Activated naive CD4-positive, alpha-beta T cell treated with anti-CD3 and anti-CD28 coated beads, Interleukin-2, amount 50 U/mL, for 72 hours (primary cell): ENCODE data around the gene ENDOD1. TPM values are rescaled to one million over a fixed set of nuclear protein-coding genes. Genes with fewer than 3 reads are reported as not detected.

Experiments
- ATAC-seq, 2 donors: fragments of 150-1000 bp; cut with Tn5 transposase; 2 replicates each; pipeline ENCODE4 v1.10.0; 2021; ENCODE audit warnings: mild to moderate bottlenecking in 2 of 2, moderate library complexity in 2 of 2
- DNase-seq, 2 donors: peaks; one replicate each; pipeline ENCODE4 v3.0.0; 2021 to 2022; ENCODE audit warnings: low spot score in 2 of 2
- H3K27ac Mint-ChIP-seq, 2 donors: one replicate each; pipeline ENCODE4 v1.8.0; 2022; ENCODE audit warnings: mild to moderate bottlenecking in 2 of 2, mixed read lengths in 2 of 2
- H3K36me3 Mint-ChIP-seq, 2 donors: one replicate each; pipeline ENCODE4 v1.8.0; 2022; ENCODE audit warnings: mixed read lengths in 2 of 2
- H3K9me3 Mint-ChIP-seq, 2 donors: one replicate each; pipeline ENCODE4 v1.8.0; 2022; ENCODE audit warnings: mixed read lengths in 2 of 2
- total RNA-seq, 2 donors: library from RNA; stranded (reverse); gene quantifications; one replicate each; pipeline ENCODE4 v1.2.3, GENCODE V29; 2022

Gene ENDOD1
- total RNA-seq, 2 donors from 2014 or later: 6.3 to 11.4 TPM

DNA sequence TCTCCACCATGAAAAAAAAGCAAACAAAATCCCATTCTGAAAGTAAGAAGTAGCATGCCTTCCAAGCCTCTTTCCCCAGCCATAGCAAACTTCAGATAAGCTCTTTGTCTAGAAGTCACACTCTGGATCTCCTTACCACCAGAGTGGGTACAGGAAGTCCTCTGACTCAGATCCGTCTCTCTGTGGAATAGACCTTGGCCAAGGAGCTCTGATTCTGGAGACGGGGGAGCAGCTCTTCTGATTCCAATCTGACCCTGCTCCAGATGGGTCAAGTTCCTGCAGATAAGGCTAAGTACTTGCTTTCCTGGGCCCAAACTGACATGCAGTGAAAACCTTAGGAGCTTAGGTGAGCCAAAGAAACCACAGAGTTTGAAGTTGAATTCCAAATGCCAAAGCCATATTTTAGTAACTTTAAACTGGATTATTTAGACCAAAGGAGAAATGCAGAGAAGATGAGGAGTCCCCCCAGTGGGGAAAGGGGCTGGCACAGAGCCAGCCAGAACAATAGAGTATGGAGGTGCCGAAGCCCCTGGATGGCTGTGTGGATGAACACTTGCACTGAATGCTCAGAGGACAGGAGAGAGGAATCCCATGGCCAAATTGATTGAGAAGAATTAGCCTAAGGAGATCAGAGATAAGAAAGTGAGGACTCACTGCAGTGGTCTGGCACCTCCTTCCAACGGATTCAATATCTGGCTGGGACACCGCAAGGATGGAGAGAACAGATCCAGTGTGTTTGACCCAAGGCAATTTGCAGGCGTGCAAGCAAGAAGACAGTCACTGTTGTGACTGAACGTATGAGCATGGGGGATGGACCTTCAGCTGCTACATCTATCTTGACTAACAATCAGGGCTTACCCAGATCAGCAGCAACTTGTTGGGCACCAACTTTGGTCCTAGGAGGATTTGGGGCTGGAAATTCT is 54.9 kb downstream of the ENDOD1 start:
- DNase-seq (no peak), ATAC-seq (no peak)
- Mint-ChIP-seq H3K36me3 (no peaks in the 10 kb centered on the region), H3K27ac (peak overlapping the region in 1 of 2 donors; percentile 16), H3K9me3 (no peaks in the 10 kb centered on the region)

- Mint-ChIP-seq H3K9me3 (no peaks in the 10 kb centered on the region), H3K27ac (no peak overlapping the region), H3K36me3 (no peaks in the 10 kb centered on the region)
- no peak for ATAC-seq
- DNase-seq: no peak
Measured at GRCh38 chr11:95145430-95146060, 55.9 kb downstream of the ENDOD1 start.

DNA sequence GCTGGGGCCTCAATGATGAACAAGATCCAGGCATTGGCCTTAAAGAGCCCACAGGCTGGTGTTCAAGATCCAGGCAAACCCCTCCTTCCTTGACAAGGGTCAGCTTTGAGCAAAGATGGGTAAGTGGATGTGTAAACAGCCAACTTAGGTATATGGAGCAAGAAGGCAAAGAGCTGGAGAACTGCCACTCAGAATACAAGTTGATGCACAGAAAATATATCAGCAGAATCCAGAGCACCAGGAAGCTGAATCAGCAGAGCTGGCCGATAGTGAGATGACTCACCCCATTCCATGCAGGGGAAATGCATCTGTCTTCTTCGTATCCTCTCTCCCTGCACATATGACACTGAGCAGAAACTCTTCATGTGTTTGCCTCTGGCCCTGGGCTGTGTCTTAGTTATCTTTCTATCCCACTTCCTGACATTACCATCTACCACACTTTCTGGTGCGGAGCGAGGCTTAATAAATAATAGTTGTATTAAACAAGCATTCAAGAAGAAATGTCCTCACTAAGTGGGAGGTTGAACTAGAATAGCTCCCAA is 57.8 kb downstream of the ENDOD1 start:
- peaks cover 0 to 4% of the 10 kb centered on the region in 2 donors for H3K36me3 Mint-ChIP-seq
- no peak for DNase-seq
- H3K9me3 Mint-ChIP-seq: no peaks in the 10 kb centered on the region

GRCh38 chr11:95148406-95148805 is 58.8 kb downstream of the ENDOD1 start:
- ATAC-seq (no peak), DNase-seq (no peak)
- no peaks in the 10 kb centered on the region for H3K9me3 Mint-ChIP-seq
- H3K27ac Mint-ChIP-seq: no peak overlapping the region
- H3K36me3 Mint-ChIP-seq: peaks cover 0 to 4% of the 10 kb centered on the region in 2 donors

More for the DNA sequence above, 57.8 kb downstream of the ENDOD1 start:
- no peak overlapping the region for H3K27ac Mint-ChIP-seq
- no peak for ATAC-seq

GRCh38 chr11:95148938-95149337 is 59.3 kb downstream of the ENDOD1 start:
- Mint-ChIP-seq H3K9me3 (no peaks in the 10 kb centered on the region), H3K27ac (no peak overlapping the region), H3K36me3 (peaks cover 0 to 4% of the 10 kb centered on the region in 2 donors)
- DNase-seq (no peak), ATAC-seq (no peak)

DNA sequence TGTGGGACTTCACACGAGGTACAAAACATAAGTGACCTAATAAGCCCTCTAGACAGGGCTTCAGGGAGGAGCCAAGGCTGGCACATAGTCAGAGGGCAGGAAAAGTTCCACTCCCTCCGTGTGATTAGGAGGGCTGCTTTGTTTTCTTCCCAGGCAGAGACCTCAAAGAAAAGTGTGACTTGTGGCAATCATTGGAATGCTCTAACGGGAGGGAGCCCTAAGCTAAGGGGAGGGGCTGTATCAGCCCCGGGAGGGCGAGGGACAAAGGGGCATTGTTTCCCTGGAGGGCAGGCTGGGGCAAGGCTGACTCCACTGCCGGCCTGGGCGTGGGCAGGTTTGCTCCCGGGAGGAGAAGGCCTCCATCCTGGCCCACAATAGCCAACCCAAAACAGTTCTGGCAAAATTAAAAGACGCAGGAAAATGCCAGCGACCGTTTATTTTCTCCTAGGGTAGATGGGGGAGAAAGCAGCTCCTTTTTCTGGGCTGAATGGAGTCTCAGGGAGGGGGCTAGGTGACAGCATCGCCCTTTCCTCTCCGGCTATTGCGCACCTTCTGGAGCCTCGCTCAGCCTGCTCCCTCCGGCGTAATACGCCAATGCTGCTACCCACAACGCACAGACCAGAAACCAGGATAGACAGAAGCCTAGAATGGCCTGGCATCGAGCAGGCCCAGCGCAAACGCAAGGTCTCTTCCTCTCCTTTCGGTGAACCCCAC is 60.2 kb downstream of the ENDOD1 start:
- Mint-ChIP-seq H3K9me3 (no peaks in the 10 kb centered on the region), H3K36me3 (peaks cover 0 to 4% of the 10 kb centered on the region in 2 donors), H3K27ac (peak overlapping the region in 1 of 2 donors; percentile 90)
- no peak for ATAC-seq
- no peak for DNase-seq

DNA sequence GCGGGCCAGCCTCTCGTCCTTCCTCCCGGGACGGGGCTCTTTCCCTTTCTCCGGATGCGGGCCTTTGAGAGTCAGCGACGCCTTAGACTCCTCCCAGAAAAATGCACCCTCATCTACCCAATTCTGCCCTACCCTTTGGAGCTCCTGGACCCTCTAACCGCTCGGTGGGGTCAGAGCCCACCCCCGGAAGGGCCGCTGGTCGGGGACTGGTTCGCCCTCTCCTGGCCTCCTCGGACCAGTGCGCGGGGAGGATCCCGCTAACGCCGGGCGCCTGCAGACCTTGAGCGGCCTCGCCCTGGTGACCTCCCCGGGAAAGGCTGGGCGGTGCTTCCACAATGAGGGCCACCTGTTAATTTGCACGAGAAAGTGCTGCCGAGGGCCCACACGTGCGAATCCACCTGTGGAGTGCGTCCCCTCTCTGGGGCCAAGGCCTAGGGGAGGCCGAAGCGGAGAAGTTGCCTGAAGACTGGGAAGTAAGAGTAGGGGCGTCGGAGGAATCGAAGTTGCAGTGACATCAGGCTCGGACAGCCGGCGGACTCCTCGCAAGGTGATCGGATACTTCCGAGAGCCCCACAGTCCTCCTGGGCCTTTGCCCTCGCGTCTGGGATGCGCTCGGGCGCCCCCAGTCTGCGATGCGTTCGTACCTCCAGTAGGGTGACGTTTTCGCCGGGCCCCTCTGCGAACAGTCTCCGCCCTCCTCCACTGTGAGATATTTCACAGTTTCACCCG is 61.5 kb downstream of the ENDOD1 start:
- H3K36me3 Mint-ChIP-seq: peaks cover 0 to 4% of the 10 kb centered on the region in 2 donors
- H3K9me3 Mint-ChIP-seq: no peaks in the 10 kb centered on the region
- peak; percentile 84 to 90 for DNase-seq
- H3K27ac Mint-ChIP-seq: peak overlapping the region; percentile 89 to 90
- ATAC-seq: peak; percentile 90 to 91

DNA sequence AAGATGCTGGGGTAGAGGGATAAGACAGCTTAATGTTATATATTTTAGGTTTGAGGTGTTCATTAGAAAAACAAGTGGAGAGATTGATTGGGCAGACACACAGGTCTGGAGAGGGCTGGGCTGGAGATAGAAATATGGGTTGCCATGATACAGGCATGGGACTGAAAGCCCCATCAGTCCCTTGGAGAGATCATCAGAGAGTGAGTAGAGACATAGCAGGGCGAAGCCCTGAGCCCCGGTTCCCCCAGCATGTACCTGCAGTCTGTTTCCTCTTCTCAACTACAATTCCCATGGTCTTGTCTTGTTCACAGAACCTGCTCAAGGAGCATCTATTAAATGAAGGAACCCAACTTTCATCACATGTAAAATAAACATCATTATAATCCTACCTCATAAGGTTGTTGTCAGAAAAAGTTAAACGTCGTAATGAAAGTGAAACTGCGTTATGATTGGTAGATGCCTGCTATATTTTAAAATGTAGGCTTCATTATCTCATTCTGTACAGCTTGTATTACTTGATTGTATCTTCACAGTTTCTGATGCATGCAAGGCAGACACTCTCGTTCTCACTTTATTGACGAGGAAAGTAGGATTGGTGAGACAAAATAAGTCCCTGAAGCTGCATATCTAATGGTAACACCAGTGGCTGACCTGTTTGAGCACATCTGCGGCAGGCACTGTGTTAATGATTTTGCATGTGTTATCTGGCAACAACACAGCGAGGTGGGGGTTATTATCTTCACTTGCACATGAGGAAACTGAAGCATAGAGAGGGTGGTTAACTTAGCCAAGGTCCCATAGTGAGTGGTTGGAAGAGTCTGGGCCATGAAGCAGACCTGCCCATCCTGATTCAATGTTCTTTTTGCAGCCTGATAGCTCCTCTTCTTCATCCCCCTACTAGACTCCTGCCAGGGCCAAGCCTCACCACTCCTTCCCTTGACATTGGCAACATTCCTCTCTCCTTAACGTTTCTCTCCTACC is 63.5 kb downstream of the ENDOD1 start:
- ATAC-seq (peak in 1 of 2 donors; percentile 5), DNase-seq (no peak)
- peak overlapping the region; percentile 85 to 90 for H3K27ac Mint-ChIP-seq
- H3K36me3 Mint-ChIP-seq: peaks cover 0 to 9% of the 10 kb centered on the region in 2 donors
- peaks cover 0 to 3% of the 10 kb centered on the region in 2 donors for H3K9me3 Mint-ChIP-seq

GRCh38 chr11:95153857-95154246 is 64.2 kb downstream of the ENDOD1 start:
- H3K27ac Mint-ChIP-seq: peak overlapping the region; percentile 18 to 90
- peaks cover 0 to 12% of the 10 kb centered on the region in 2 donors for H3K36me3 Mint-ChIP-seq
- DNase-seq (no peak), ATAC-seq (no peak)
- peaks cover 0 to 5% of the 10 kb centered on the region in 2 donors for H3K9me3 Mint-ChIP-seq

DNA sequence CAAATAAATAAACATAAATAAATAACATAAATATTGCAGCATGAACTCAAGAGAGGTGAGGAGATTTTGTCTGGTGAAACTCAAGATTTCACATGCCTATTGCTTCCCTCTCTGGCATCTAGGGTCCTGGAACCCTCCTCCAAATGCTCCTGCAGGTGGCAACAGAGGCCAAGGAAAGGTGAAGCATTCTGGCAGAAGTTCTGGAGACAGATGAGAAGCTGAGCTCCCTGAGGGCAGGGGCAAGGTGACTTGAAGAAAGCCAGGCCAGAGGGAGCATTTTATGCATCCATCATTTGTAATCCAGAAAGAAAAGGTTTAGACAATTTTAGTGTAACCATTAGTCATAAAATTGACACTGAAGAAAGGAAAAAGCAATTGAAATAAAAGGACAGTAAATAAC is 64.9 kb downstream of the ENDOD1 start:
- DNase-seq: peak in 1 of 2 donors; percentile 62

DNA sequence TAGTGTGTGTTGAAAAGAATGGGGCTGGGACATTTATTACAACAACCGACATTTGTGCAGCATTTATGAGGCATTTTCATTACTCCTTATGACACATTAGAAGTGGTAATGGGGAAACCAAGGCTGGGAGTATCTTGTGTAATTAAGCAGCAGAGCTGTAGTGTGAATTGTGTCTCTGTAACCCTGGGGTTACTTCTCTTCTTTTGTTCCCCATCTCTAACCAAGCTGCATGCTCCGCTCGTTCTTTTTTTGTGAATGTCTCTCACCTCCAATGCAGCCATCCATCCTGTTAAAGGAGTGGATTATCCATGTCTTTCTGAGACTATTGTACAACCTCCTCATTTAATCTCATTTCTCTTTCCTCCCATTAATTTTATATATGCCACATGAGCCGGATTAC is 65.7 kb downstream of the ENDOD1 start:
- peaks cover 0 to 18% of the 10 kb centered on the region in 2 donors for H3K36me3 Mint-ChIP-seq
- ATAC-seq (no peak), DNase-seq (no peak)
- no peak overlapping the region for H3K27ac Mint-ChIP-seq
- peaks cover 0 to 5% of the 10 kb centered on the region in 2 donors for H3K9me3 Mint-ChIP-seq

More for the DNA sequence above, 64.9 kb downstream of the ENDOD1 start:
- H3K9me3 Mint-ChIP-seq: peaks cover 0 to 5% of the 10 kb centered on the region in 2 donors
- no peak overlapping the region for H3K27ac Mint-ChIP-seq
- ATAC-seq: no peak
- peaks cover 0 to 12% of the 10 kb centered on the region in 2 donors for H3K36me3 Mint-ChIP-seq

GRCh38 chr11:95156133-95156721 is 66.6 kb downstream of the ENDOD1 start:
- H3K36me3 Mint-ChIP-seq: peaks cover 0 to 19% of the 10 kb centered on the region in 2 donors
- peaks cover 0 to 6% of the 10 kb centered on the region in 2 donors for H3K9me3 Mint-ChIP-seq
- ATAC-seq (no peak), DNase-seq (no peak)
- peak overlapping the region; percentile 10 to 29 for H3K27ac Mint-ChIP-seq

- Mint-ChIP-seq H3K27ac (peak overlapping the region in 1 of 2 donors; percentile 62), H3K36me3 (peaks cover 0 to 21% of the 10 kb centered on the region in 2 donors), H3K9me3 (peaks cover 0 to 11% of the 10 kb centered on the region in 2 donors)
- ATAC-seq (no peak), DNase-seq (no peak)
Measured at GRCh38 chr11:95156916-95157541, 67.4 kb downstream of the ENDOD1 start.

- Mint-ChIP-seq H3K36me3 (peaks cover 0 to 20% of the 10 kb centered on the region in 2 donors), H3K27ac (peak overlapping the region; percentile 11 to 82), H3K9me3 (peaks cover 0 to 11% of the 10 kb centered on the region in 2 donors)
- DNase-seq (no peak), ATAC-seq (peak in 1 of 2 donors; percentile 68)
Measured at GRCh38 chr11:95157824-95158223, 68.2 kb downstream of the ENDOD1 start.
